Mammary epithelial cell (primary cell): ENCODE measurements around the gene MYO15B.

Source experiments
- EZH2 ChIP-seq: IDR thresholded peaks from 2 replicates; pipeline ENCODE4 v1.6.1; 2012; ENCODE audit warnings: low read length, inconsistent platforms, borderline replicate concordance
- TF ChIP-seq, protein P1 (sequence below), 2 donors: IDR thresholded peaks in 1 of 2; conservative IDR thresholded peaks in 1 of 2; 2 replicates each; pipeline ENCODE4 v1.5.1; 2011 to 2012; ENCODE audit warnings: inconsistent platforms in 2 of 2, low read length in 2 of 2, mild to moderate bottlenecking in 2 of 2, control low read depth in 1 of 2, low read depth in 1 of 2; ENCODE audit not compliant: insufficient read depth in 1 of 2; ENCODE audit errors: extremely low read depth in 1 of 2

DNA sequence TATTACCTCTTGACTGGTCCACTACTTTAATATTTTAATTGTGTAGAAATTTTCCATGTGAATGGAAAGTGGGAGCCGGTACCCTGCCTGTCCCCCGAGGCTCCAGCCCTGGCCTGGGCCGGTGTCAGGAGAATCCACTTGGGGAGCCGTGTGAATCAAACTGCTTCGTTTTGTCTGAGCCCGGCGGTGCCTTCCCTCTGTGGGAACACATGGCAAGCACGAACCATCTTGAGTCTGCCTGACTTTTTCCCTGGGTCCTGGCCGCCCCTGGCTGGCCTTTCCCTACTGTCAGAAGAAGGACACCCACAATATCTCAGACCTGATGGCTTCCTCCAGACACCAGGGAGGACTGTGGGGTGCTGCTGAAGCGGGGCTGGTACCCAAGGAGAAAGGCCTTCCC lies 12.4 kb upstream of the MYO15B start:
- TF ChIP-seq, protein P1, sequence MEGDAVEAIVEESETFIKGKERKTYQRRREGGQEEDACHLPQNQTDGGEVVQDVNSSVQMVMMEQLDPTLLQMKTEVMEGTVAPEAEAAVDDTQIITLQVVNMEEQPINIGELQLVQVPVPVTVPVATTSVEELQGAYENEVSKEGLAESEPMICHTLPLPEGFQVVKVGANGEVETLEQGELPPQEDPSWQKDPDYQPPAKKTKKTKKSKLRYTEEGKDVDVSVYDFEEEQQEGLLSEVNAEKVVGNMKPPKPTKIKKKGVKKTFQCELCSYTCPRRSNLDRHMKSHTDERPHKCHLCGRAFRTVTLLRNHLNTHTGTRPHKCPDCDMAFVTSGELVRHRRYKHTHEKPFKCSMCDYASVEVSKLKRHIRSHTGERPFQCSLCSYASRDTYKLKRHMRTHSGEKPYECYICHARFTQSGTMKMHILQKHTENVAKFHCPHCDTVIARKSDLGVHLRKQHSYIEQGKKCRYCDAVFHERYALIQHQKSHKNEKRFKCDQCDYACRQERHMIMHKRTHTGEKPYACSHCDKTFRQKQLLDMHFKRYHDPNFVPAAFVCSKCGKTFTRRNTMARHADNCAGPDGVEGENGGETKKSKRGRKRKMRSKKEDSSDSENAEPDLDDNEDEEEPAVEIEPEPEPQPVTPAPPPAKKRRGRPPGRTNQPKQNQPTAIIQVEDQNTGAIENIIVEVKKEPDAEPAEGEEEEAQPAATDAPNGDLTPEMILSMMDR (conservative IDR thresholded peaks at IDR 0.05 in 1 of 2, IDR thresholded peaks at IDR 0.05 in 1 of 2; ENCODE audit: extremely low read depth in 1 of 2, insufficient read depth in 1 of 2, low read depth in 1 of 2, low read length in 2 of 2) = no peak
- no peak for TF ChIP-seq EZH2
